ENCODE results near the gene FBXW8.

FBXW8 gene

GRCh38 chr12:117045160-117046010, 134.6 kb downstream of the FBXW8 start:
- peak; percentile 13; the same call in 1 of the 3 replicates for ATAC-seq
- TF ChIP-seq TSHZ2 (CRISPR knock-in tag; IDR thresholded peaks at IDR 0.05) (no peak), RARB (CRISPR knock-in tag; IDR thresholded peaks at IDR 0.05) (no peak), ARNTL (CRISPR knock-in tag; IDR thresholded peaks at IDR 0.05; ENCODE audit: borderline replicate concordance, low read depth) (no peak), CSRNP3 (CRISPR knock-in tag; IDR thresholded peaks at IDR 0.05) (no peak), ZNF70 (CRISPR knock-in tag; IDR thresholded peaks at IDR 0.05) (no peak), ISL1 (CRISPR knock-in tag; IDR thresholded peaks at IDR 0.05) (no peak), TOX (CRISPR knock-in tag; IDR thresholded peaks at IDR 0.05; ENCODE audit: borderline replicate concordance) (no peak), ZNF565 (CRISPR knock-in tag; conservative IDR thresholded peaks at IDR 0.05; ENCODE audit: low read depth) (no peak), ZC3H10 (CRISPR knock-in tag; IDR thresholded peaks at IDR 0.05) (no peak), GLIS3 (CRISPR knock-in tag; IDR thresholded peaks at IDR 0.05) (no peak)

- ATAC-seq: peak; percentile 20; the same call in 2 of the 3 replicates
- TF ChIP-seq TOX (CRISPR knock-in tag; IDR thresholded peaks at IDR 0.05; ENCODE audit: borderline replicate concordance) (no peak), TCF4 (CRISPR knock-in tag; IDR thresholded peaks at IDR 0.05; ENCODE audit: borderline replicate concordance) (no peak), TSHZ2 (CRISPR knock-in tag; IDR thresholded peaks at IDR 0.05) (no peak), GLIS3 (CRISPR knock-in tag; IDR thresholded peaks at IDR 0.05) (no peak), CREB5 (CRISPR knock-in tag; IDR thresholded peaks at IDR 0.05; ENCODE audit: low read depth) (no peak), PPARA (CRISPR knock-in tag; IDR thresholded peaks at IDR 0.05; ENCODE audit: borderline replicate concordance) (no peak)
These were observed 135.2 kb downstream of the FBXW8 start for GRCh38 chr12:117046011-117046369.

GRCh38 chr12:117046425-117046824, 135.7 kb downstream of the FBXW8 start:
- ATAC-seq: no peak
- no peak for TF ChIP-seq ESRRG (CRISPR knock-in tag; IDR thresholded peaks at IDR 0.05)
- no peak for TF ChIP-seq TSHZ2 (CRISPR knock-in tag; IDR thresholded peaks at IDR 0.05)
- TF ChIP-seq CSDC2 (CRISPR knock-in tag; IDR thresholded peaks at IDR 0.05): no peak
- TF ChIP-seq PATZ1 (CRISPR knock-in tag; IDR thresholded peaks at IDR 0.05; ENCODE audit: borderline replicate concordance): no peak
- no peak for TF ChIP-seq ZNF565 (CRISPR knock-in tag; conservative IDR thresholded peaks at IDR 0.05; ENCODE audit: low read depth)
- no peak for TF ChIP-seq ZFP3 (CRISPR knock-in tag; IDR thresholded peaks at IDR 0.05)
